Fibroblast of upper back skin (primary cell): Measurements from ENCODE around the gene RFX5.
"Not testable (repeated sequence)": the region's sequence is repeated elsewhere in the genome, so short reads cannot be mapped to it uniquely, and the experiment has no call there.

Source experiments
- DNase-seq: peaks from one replicate; pipeline ENCODE4 v3.0.0-alpha.2; 2013

The RFX5 gene

GRCh38 chr1:151361883-151362282 is 14.8 kb upstream of the RFX5 start:
- no peak for DNase-seq

GRCh38 chr1:151356696-151357095 is 9.6 kb upstream of the RFX5 start:
- DNase-seq = no peak

- DNase-seq = peak; percentile 14
Measured at GRCh38 chr1:151352021-151352718, 5.1 kb upstream of the RFX5 start.

GRCh38 chr1:151350323-151350722 is 3.3 kb upstream of the RFX5 start:
- not testable (repeated sequence) for DNase-seq

- no peak for DNase-seq
Measured at GRCh38 chr1:151347523-151348246, 633 bp upstream of the RFX5 start.

GRCh38 chr1:151346082-151346768 is 827 bp downstream of the RFX5 start:
- no peak for DNase-seq

GRCh38 chr1:151344291-151344690 is 2.8 kb downstream of the RFX5 start:
- DNase-seq = no peak

GRCh38 chr1:151343587-151343986 is 3.5 kb downstream of the RFX5 start:
- DNase-seq = no peak

GRCh38 chr1:151342569-151342968 is 4.5 kb downstream of the RFX5 start:
- no peak for DNase-seq

GRCh38 chr1:151342021-151342420 is 5.0 kb downstream of the RFX5 start:
- no peak for DNase-seq

GRCh38 chr1:151340870-151341754 is 5.9 kb downstream of the RFX5 start:
- peak; percentile 84 for DNase-seq

GRCh38 chr1:151336556-151336955 is 10.5 kb downstream of the RFX5 start:
- no peak for DNase-seq

- DNase-seq = no peak
Measured at GRCh38 chr1:151334822-151335221, 12.2 kb downstream of the RFX5 start.

- DNase-seq = no peak
Measured at GRCh38 chr1:151327903-151328674, 19.0 kb downstream of the RFX5 start.

- peak; percentile 98 for DNase-seq
Measured at GRCh38 chr1:151327223-151327902, 19.7 kb downstream of the RFX5 start, which contains the start of gene PI4KB. TSS of gene PI4KB (minus strand) at chr1:151327416. CDS start at chr1:151316481, 10,935 bp downstream.

- DNase-seq = peak; percentile 43
Measured at GRCh38 chr1:151326619-151327222, 20.3 kb downstream of the RFX5 start.

- DNase-seq = no peak
Measured at GRCh38 chr1:151325646-151326429, 21.2 kb downstream of the RFX5 start.

- no peak for DNase-seq
Measured at GRCh38 chr1:151325231-151325630, 21.8 kb downstream of the RFX5 start.

GRCh38 chr1:151324390-151324930 is 22.6 kb downstream of the RFX5 start:
- no peak for DNase-seq

GRCh38 chr1:151318975-151319374 is 28.1 kb downstream of the RFX5 start:
- DNase-seq = no peak
